CD14-positive monocyte (primary cell): ENCODE results near the gene SLC9A8. TPM values are rescaled to one million over a fixed set of nuclear protein-coding genes. Genes with fewer than 3 reads are reported as not detected.

Experiments
- DNase-seq, 3 donors: peaks; one replicate each; pipeline ENCODE4 v3.0.0-alpha.2; 2011 to 2022
- H2AFZ ChIP-seq: 2 replicates; pipeline ENCODE4 v1.6.0; 2012; ENCODE audit warnings: mild to moderate bottlenecking, low read depth, low read length, inconsistent platforms; ENCODE audit not compliant: insufficient read depth, poor library complexity, severe bottlenecking
- H3K27ac ChIP-seq, 2 donors: 1 replicate in 1 of 2; 2 replicates in 1 of 2; pipeline ENCODE4 v1.5.1; 2012 to 2013; ENCODE audit warnings: low read length in 2 of 2, control low read depth in 1 of 2, inconsistent platforms in 1 of 2, low read depth in 1 of 2, mild to moderate bottlenecking in 1 of 2
- H3K27me3 ChIP-seq, 2 donors: one replicate each; pipeline versions ENCODE4 v1.6.0 to v1.6.1; 2011 to 2013; ENCODE audit warnings: low read length in 2 of 2; ENCODE audit not compliant: control insufficient read depth in 2 of 2, insufficient read depth in 2 of 2
- H3K36me3 ChIP-seq, 2 donors: replicated peaks in 1 of 2; 1 replicate in 1 of 2; 2 replicates in 1 of 2; pipeline versions ENCODE4 v1.5.1 to v1.6.1; 2012 to 2013; ENCODE audit warnings: low read length in 2 of 2, control low read depth in 1 of 2, inconsistent platforms in 1 of 2, mild to moderate bottlenecking in 1 of 2; ENCODE audit not compliant: insufficient read depth in 2 of 2, control insufficient read depth in 1 of 2
- H3K4me1 ChIP-seq, 2 donors: 1 replicate in 1 of 2; 2 replicates in 1 of 2; pipeline versions ENCODE4 v1.5.1 to v1.6.1; 2012 to 2013; ENCODE audit warnings: low read length in 2 of 2, control low read depth in 1 of 2, inconsistent platforms in 1 of 2, mild to moderate bottlenecking in 1 of 2, moderate library complexity in 1 of 2; ENCODE audit not compliant: insufficient read depth in 2 of 2, control insufficient read depth in 1 of 2
- H3K4me2 ChIP-seq: replicated peaks from 2 replicates; pipeline ENCODE3; 2012; ENCODE audit warnings: low read length, moderate library complexity, mild to moderate bottlenecking; ENCODE audit not compliant: poor library complexity, severe bottlenecking; ENCODE audit errors: extremely low read depth
- H3K4me3 ChIP-seq, 3 experiments: fragments of 200-600 bp in 1 of 3; sonication (generic) in 1 of 3; replicated peaks in 1 of 3; 1 replicate in 2 of 3; 2 replicates in 1 of 3; pipeline ENCODE4 v1.5.1; 2011 to 2013; ENCODE audit warnings: low read length in 3 of 3, mild to moderate bottlenecking in 3 of 3, control low read depth in 2 of 3, low read depth in 2 of 3, inconsistent platforms in 1 of 3, moderate library complexity in 1 of 3
- H3K79me2 ChIP-seq: 2 replicates; pipeline ENCODE4 v1.6.0; 2012; ENCODE audit warnings: mild to moderate bottlenecking, control low read depth, inconsistent platforms, low read length, moderate library complexity; ENCODE audit not compliant: insufficient read depth
- H3K9ac ChIP-seq: 2 replicates; pipeline ENCODE4 v1.6.0; 2017; ENCODE audit warnings: low read length, mild to moderate bottlenecking; ENCODE audit not compliant: insufficient read depth, poor library complexity, severe bottlenecking
- H3K9me3 ChIP-seq, 2 donors: replicated peaks in 1 of 2; 1 replicate in 1 of 2; 2 replicates in 1 of 2; pipeline versions ENCODE4 v1.5.1 to v1.6.1; 2012 to 2013; ENCODE audit warnings: low read length in 2 of 2, control low read depth in 1 of 2; ENCODE audit not compliant: control insufficient read depth in 1 of 2, insufficient read depth in 1 of 2
- H4K20me1 ChIP-seq: 2 replicates; pipeline ENCODE4 v1.6.0; 2012; ENCODE audit warnings: mild to moderate bottlenecking, low read length, control low read depth, moderate library complexity; ENCODE audit not compliant: insufficient read depth
- H3K27ac Mint-ChIP-seq, 7 donors: one replicate each; pipeline ENCODE4 v1.8.0; 2020; ENCODE audit warnings: mild to moderate bottlenecking in 7 of 7, mixed read lengths in 7 of 7, moderate library complexity in 6 of 7, inconsistent platforms in 2 of 7
- H3K27me3 Mint-ChIP-seq, 3 donors: one replicate each; pipeline ENCODE4 v1.8.0; 2021 to 2022; ENCODE audit warnings: low read depth in 3 of 3, mild to moderate bottlenecking in 3 of 3, mixed read lengths in 3 of 3, moderate library complexity in 3 of 3, inconsistent platforms in 1 of 3
- H3K36me3 Mint-ChIP-seq, 2 donors: one replicate each; pipeline ENCODE4 v1.8.0; 2020; ENCODE audit warnings: mixed read lengths in 2 of 2, inconsistent platforms in 1 of 2, mild to moderate bottlenecking in 1 of 2
- H3K4me1 Mint-ChIP-seq: one replicate; pipeline ENCODE4 v1.8.0; 2020; ENCODE audit warnings: mild to moderate bottlenecking, mixed read lengths
- H3K4me3 Mint-ChIP-seq, 2 donors: one replicate each; pipeline ENCODE4 v1.8.0; 2020; ENCODE audit warnings: mild to moderate bottlenecking in 2 of 2, mixed read lengths in 2 of 2, moderate library complexity in 1 of 2
- H3K9me3 Mint-ChIP-seq, 7 donors: one replicate each; pipeline ENCODE4 v1.8.0; 2020 to 2022; ENCODE audit warnings: mixed read lengths in 7 of 7, mild to moderate bottlenecking in 6 of 7, moderate library complexity in 6 of 7, inconsistent platforms in 2 of 7
- WGBS: methylation state at CpG from one replicate; pipeline ENCODE4 v1.1.5; 2013; ENCODE audit warnings: missing lambda C conversion rate; ENCODE audit not compliant: insufficient coverage; 5-methylcytosine and 5-hydroxymethylcytosine counted together
- intact Hi-C, 2 donors: fragments of 100-400 bp; cut with micrococcal nuclease; formaldehyde crosslinking; loops; one replicate each; pipeline versions ENCODE4 v1.15.0 to v1.15.1; 2023
- polyA plus RNA-seq, 3 donors: library from polyadenylated mRNA; depleted of rRNA in 1 of 3; unstranded in 2 of 3; stranded (reverse) in 1 of 3; fragments of 300-500 nt in 2 of 3; fragments of >200 nt in 1 of 3; fragmentation: Illumina TruSeq in 2 of 3; gene quantifications; 1 replicate in 2 of 3; 2 replicates in 1 of 3; pipeline ENCODE4 v1.2.3, GENCODE V29; 2012 to 2021
- TF ChIP-seq, protein P1 (sequence below): fragments of 200-600 bp; IDR thresholded peaks from one replicate; pipeline ENCODE4 v1.8.0; 2022; ENCODE audit warnings: antibody characterized with exemption, mild to moderate bottlenecking

SLC9A8 gene
- polyA plus RNA-seq, 3 donors, result 3.0 to 14.6 (median 3.3) TPM

GRCh38 chr20:49831770-49832631, 19.4 kb downstream of the SLC9A8 start:
- peak in 2 of 3 donors; percentile 6 to 24 for DNase-seq
- peak overlapping the region; percentile 13 to 46 for H3K27ac ChIP-seq
- H3K79me2 ChIP-seq, result peaks cover 32% of the 10 kb centered on the region
- no peak overlapping the region for H3K9ac ChIP-seq
- H3K9me3 Mint-ChIP-seq, result no peaks in the 10 kb centered on the region
- peaks cover 27% of the 10 kb centered on the region for H3K4me1 Mint-ChIP-seq
- H3K4me2 ChIP-seq, result no peak overlapping the region
- no peak overlapping the region for H3K4me3 ChIP-seq
- peaks cover 0 to 3% (median 0%) of the 10 kb centered on the region in 3 donors for H3K27me3 Mint-ChIP-seq
- intact Hi-C loops, result no loop called here
- peak overlapping the region in 6 of 7 donors; percentile 24 to 88 (median 84) for H3K27ac Mint-ChIP-seq
- no peak overlapping the region for H2AFZ ChIP-seq
- H3K27me3 ChIP-seq, result no peaks in the 10 kb centered on the region
- peaks cover 15 to 17% of the 10 kb centered on the region in 2 donors for H3K4me1 ChIP-seq
- H4K20me1 ChIP-seq, result peaks cover 15% of the 10 kb centered on the region
- no peak overlapping the region for H3K4me3 Mint-ChIP-seq
- no peaks in the 10 kb centered on the region for H3K9me3 ChIP-seq
- H3K36me3 ChIP-seq, result peaks cover 39 to 72% of the 10 kb centered on the region in 2 donors
- peaks cover 51 to 70% of the 10 kb centered on the region in 2 donors for H3K36me3 Mint-ChIP-seq
- TF ChIP-seq, protein P1, sequence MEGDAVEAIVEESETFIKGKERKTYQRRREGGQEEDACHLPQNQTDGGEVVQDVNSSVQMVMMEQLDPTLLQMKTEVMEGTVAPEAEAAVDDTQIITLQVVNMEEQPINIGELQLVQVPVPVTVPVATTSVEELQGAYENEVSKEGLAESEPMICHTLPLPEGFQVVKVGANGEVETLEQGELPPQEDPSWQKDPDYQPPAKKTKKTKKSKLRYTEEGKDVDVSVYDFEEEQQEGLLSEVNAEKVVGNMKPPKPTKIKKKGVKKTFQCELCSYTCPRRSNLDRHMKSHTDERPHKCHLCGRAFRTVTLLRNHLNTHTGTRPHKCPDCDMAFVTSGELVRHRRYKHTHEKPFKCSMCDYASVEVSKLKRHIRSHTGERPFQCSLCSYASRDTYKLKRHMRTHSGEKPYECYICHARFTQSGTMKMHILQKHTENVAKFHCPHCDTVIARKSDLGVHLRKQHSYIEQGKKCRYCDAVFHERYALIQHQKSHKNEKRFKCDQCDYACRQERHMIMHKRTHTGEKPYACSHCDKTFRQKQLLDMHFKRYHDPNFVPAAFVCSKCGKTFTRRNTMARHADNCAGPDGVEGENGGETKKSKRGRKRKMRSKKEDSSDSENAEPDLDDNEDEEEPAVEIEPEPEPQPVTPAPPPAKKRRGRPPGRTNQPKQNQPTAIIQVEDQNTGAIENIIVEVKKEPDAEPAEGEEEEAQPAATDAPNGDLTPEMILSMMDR, result no peak
- 79% methylated on average over 5 of the region's 12 CpGs for WGBS

DNA sequence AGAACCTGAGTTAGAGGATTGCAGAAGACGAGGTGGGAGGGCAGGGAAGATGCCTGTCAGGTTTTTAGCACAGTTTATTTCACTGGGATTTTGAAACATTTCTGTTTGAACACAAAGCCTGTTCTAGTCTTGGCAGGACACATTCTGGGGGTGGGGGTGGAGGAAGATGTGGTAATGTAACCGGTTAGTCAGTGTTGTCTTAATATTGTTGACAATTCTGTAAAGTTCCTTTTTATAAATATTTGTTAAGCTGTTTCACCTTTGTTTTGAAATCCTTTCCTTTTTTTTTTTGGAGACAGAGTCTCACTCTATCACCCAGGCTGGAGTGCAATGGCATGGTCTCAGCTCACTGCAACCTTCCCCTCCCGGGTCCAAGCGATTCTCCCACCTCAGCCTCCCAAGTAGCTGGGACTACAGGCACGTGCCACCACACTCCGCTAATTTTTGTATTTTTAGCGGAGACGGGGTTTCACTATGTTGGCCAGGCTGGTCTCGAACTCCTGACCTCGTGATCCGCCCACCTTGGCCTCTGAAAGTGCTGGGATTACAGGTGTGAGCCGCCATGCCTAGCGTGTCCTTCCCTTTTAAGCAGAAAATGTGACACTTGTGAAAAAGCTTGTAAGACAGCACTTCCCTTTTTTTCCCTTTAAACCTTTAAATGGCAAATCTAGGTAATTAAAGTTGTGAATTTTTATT, 20.2 kb downstream of the SLC9A8 start:
- H3K4me2 ChIP-seq, result no peak overlapping the region

More for the DNA sequence above, 20.2 kb downstream of the SLC9A8 start:
- H3K4me3 ChIP-seq, result no peak overlapping the region
- H3K9me3 ChIP-seq, result no peaks in the 10 kb centered on the region
- H2AFZ ChIP-seq, result no peak overlapping the region
- no peaks in the 10 kb centered on the region for H3K9me3 Mint-ChIP-seq
- H3K27me3 Mint-ChIP-seq, result peaks cover 0 to 3% (median 0%) of the 10 kb centered on the region in 3 donors
- H3K4me1 Mint-ChIP-seq, result peaks cover 27% of the 10 kb centered on the region
- intact Hi-C loops, result no loop called here
- H3K27ac Mint-ChIP-seq, result peak overlapping the region; percentile 62 to 88 (median 85)
- peak; percentile 27 to 41 (median 38) for DNase-seq
- 86% methylated on average over 10 of the region's 13 CpGs for WGBS
- TF ChIP-seq, protein P1, result no peak
- peaks cover 32% of the 10 kb centered on the region for H3K79me2 ChIP-seq
- H3K27me3 ChIP-seq, result no peaks in the 10 kb centered on the region
- H3K4me3 Mint-ChIP-seq, result no peak overlapping the region
- no peak overlapping the region for H3K9ac ChIP-seq
- peaks cover 49 to 66% of the 10 kb centered on the region in 2 donors for H3K36me3 Mint-ChIP-seq
- H3K36me3 ChIP-seq, result peaks cover 33 to 65% of the 10 kb centered on the region in 2 donors
- H3K27ac ChIP-seq, result peak overlapping the region in 1 of 2 donors; percentile 46
- H4K20me1 ChIP-seq, result peaks cover 15% of the 10 kb centered on the region
- H3K4me1 ChIP-seq, result peaks cover 15 to 17% of the 10 kb centered on the region in 2 donors
